GM12878 (cell line): ENCODE data around the gene TTLL6. TPM values are rescaled to one million over a fixed set of nuclear protein-coding genes. Genes with fewer than 3 reads are reported as not detected.

ENCODE experiments used
- ATAC-seq: fragments of 200-7000 bp; cut with Tn5 transposase; 3 replicates; pipeline ENCODE4 v1.9.1; 2020; ENCODE audit warnings: mild to moderate bottlenecking, moderate library complexity
- BruUV-seq: library from RNA; stranded (reverse); fragments of 400-500 nt; replicated peaks from 2 replicates; lab custom pipeline; 2021; lab: Mats Ljungman, UMichigan
- CTCF ChIA-PET: fragments of 300-600 bp; sonication (Branson Sonifier 250); formaldehyde crosslinking; extraction: SDS; loops from one replicate; lab custom pipeline; 2021; ENCODE audit warnings: inconsistent platforms; lab: Yijun Ruan, JAX
- POLR2A ChIA-PET: fragments of 350-600 bp; formaldehyde crosslinking; extraction: SDS; loops from one replicate; lab custom pipeline; 2021; ENCODE audit warnings: inconsistent platforms; lab: Charles Lee
- RAD21 ChIA-PET: fragments of 300-600 bp; sonication (Branson Sonifier 250); formaldehyde crosslinking; loops from one replicate; lab custom pipeline; 2023; ENCODE audit warnings: antibody characterized with exemption; ENCODE audit not compliant: unreplicated experiment; lab: Charles Lee
- SMC1A ChIA-PET: fragments of 300-600 bp; sonication (Branson Sonifier 250); formaldehyde crosslinking; loops from one replicate; lab custom pipeline; 2023; ENCODE audit not compliant: unreplicated experiment, uncharacterized antibody; lab: Charles Lee
- DNase-seq: peaks from one replicate; pipeline ENCODE4 v3.0.0-alpha.2; 2011; ENCODE audit warnings: low read depth, low spot score
- FAIRE-seq: peaks from 3 replicates; lab custom pipeline; 2011; peaks lifted over from hg19 to GRCh38; lab: Jason Lieb, UNC
- H2AFZ ChIP-seq: 2 replicates; pipeline ENCODE4 v1.6.0; 2011; ENCODE audit warnings: low read depth, low read length, control low read depth; ENCODE audit not compliant: control insufficient read depth
- H3K27ac ChIP-seq: 2 replicates; pipeline ENCODE4 v1.5.1; 2011; ENCODE audit warnings: control low read depth; ENCODE audit not compliant: control insufficient read depth, insufficient read depth
- H3K27me3 ChIP-seq, 2 experiments: replicated peaks in 1 of 2; 2 replicates each; pipeline versions ENCODE4 v1.6.0 to v1.6.1; 2011; ENCODE audit warnings: low read length in 1 of 2; ENCODE audit not compliant: control insufficient read depth in 2 of 2, insufficient read depth in 2 of 2
- H3K36me3 ChIP-seq, 2 experiments: 2 replicates each; pipeline ENCODE4 v1.5.1; 2011; ENCODE audit warnings: low read length in 1 of 2; ENCODE audit not compliant: control insufficient read depth in 2 of 2, insufficient read depth in 2 of 2
- H3K4me1 ChIP-seq: 2 replicates; pipeline ENCODE4 v1.6.1; 2011; ENCODE audit warnings: mild to moderate bottlenecking, low read length, moderate library complexity, mixed read lengths; ENCODE audit not compliant: control insufficient read depth, insufficient read depth
- H3K4me2 ChIP-seq: 2 replicates; pipeline ENCODE4 v1.6.0; 2011; ENCODE audit warnings: control low read depth; ENCODE audit not compliant: control insufficient read depth, insufficient read depth
- H3K4me3 ChIP-seq: fragments of 200-600 bp; sonication (generic); 2 replicates; pipeline ENCODE4 v1.5.1; 2016
- H3K79me2 ChIP-seq: 2 replicates; pipeline ENCODE4 v1.6.0; 2011; ENCODE audit warnings: low read length; ENCODE audit not compliant: control insufficient read depth, insufficient read depth
- H3K9ac ChIP-seq: 2 replicates; pipeline ENCODE4 v1.8.0; 2011; ENCODE audit warnings: low read length, control low read depth, mixed read lengths; ENCODE audit not compliant: control insufficient read depth, insufficient read depth
- H3K9me3 ChIP-seq: replicated peaks from 3 replicates; pipeline ENCODE4 v1.5.1; 2011; ENCODE audit warnings: mild to moderate bottlenecking, low read length; ENCODE audit not compliant: control insufficient read depth, insufficient read depth
- H4K20me1 ChIP-seq: 2 replicates; pipeline ENCODE4 v1.6.0; 2011; ENCODE audit not compliant: control insufficient read depth, insufficient read depth
- BHLHE40 ChIP-seq, 2 experiments: fragments of 450-650 bp in 1 of 2; IDR thresholded peaks; 2 replicates each; pipeline ENCODE4 v1.6.1; 2011 to 2017; ENCODE audit warnings: low read depth in 2 of 2, borderline replicate concordance in 1 of 2, improper control_type of control experiment in 1 of 2, low read length in 1 of 2, mild to moderate bottlenecking in 1 of 2
- JUNB ChIP-seq: IDR thresholded peaks from 2 replicates; pipeline ENCODE4 v1.6.1; 2016; ENCODE audit warnings: antibody characterized with exemption, mild to moderate bottlenecking
- JUND ChIP-seq: IDR thresholded peaks from 2 replicates; pipeline ENCODE4 v1.6.1; 2012; ENCODE audit warnings: low read depth, mild to moderate bottlenecking, low read length, improper control_type of control experiment, moderate library complexity
- POU2F2 ChIP-seq: IDR thresholded peaks from 3 replicates; pipeline ENCODE4 v1.6.1; 2011; ENCODE audit warnings: low read depth, mild to moderate bottlenecking, low read length, borderline replicate concordance
- YBX1 ChIP-seq: fragments of 450-650 bp; IDR thresholded peaks from 2 replicates; pipeline ENCODE4 v1.6.1; 2016; ENCODE audit warnings: antibody characterized with exemption
- WGBS: methylation state at CpG from one replicate; pipeline ENCODE4 v1.1.6; 2016; ENCODE audit warnings: low lambda C conversion rate; ENCODE audit not compliant: insufficient replicate concordance, insufficient coverage; ENCODE audit errors: missing lambda C conversion rate; 5-methylcytosine and 5-hydroxymethylcytosine counted together
- in situ Hi-C: fragments of 300-500 bp; cut with MboI; formaldehyde crosslinking; loops from 9 replicates; pipeline ENCODE4 v1.14.3; 2018; ENCODE audit warnings: mixed read lengths
- intact Hi-C: fragments of 100-400 bp; cut with micrococcal nuclease; formaldehyde crosslinking; loops from one replicate; pipeline ENCODE4 v1.14.2; 2022; ENCODE audit not compliant: unreplicated experiment
- polyA plus RNA-seq, 11 experiments: library from polyadenylated mRNA; depleted of rRNA in 4 of 11; unstranded in 6 of 11; stranded (reverse) in 5 of 11; fragments of >200 nt; fragmentation: Nextera tagmentation in 4 of 11; fragmentation: Illumina TruSeq in 1 of 11; extraction: Ambion mirVana in 4 of 11; extraction: Trizol in 1 of 11; gene quantifications; 1 replicate in 1 of 11; 2 replicates in 10 of 11; pipeline versions ENCODE4 v1.2.1 to v1.2.3, GENCODE V29; 2011 to 2016; ENCODE audit warnings: inconsistent platforms in 2 of 11, missing spikeins in 2 of 11, low read depth in 1 of 11
- total RNA-seq, 4 experiments: library from RNA; depleted of rRNA in 3 of 4; stranded (reverse); fragments of >200 nt in 3 of 4; fragmentation: Illumina TruSeq in 1 of 4; extraction: Trizol in 1 of 4; gene quantifications; 2 replicates each; pipeline versions ENCODE4 v1.2.1 to v1.2.3, GENCODE V29; 2013 to 2021
- TF ChIP-seq, protein P1 (sequence below): fragments of 450-650 bp; formaldehyde crosslinking; IDR thresholded peaks from 2 replicates; pipeline ENCODE4 v1.5.0; 2022; ENCODE audit warnings: mild to moderate bottlenecking, missing genetic modification characterization
- TF ChIP-seq, protein P2 (sequence below): fragments of 450-650 bp; formaldehyde crosslinking; IDR thresholded peaks from 2 replicates; pipeline ENCODE4 v1.4.0; 2022; ENCODE audit warnings: mild to moderate bottlenecking, moderate library complexity

TTLL6 gene
- total and polyA plus RNA-seq, 10 of the 15 experiments (the other 5 are each of a cell fraction or from before 2014, with no cell fraction given), result 0.06 to 0.36 (median 0.13) TPM; not detected in 4

- TF ChIP-seq, protein P1, sequence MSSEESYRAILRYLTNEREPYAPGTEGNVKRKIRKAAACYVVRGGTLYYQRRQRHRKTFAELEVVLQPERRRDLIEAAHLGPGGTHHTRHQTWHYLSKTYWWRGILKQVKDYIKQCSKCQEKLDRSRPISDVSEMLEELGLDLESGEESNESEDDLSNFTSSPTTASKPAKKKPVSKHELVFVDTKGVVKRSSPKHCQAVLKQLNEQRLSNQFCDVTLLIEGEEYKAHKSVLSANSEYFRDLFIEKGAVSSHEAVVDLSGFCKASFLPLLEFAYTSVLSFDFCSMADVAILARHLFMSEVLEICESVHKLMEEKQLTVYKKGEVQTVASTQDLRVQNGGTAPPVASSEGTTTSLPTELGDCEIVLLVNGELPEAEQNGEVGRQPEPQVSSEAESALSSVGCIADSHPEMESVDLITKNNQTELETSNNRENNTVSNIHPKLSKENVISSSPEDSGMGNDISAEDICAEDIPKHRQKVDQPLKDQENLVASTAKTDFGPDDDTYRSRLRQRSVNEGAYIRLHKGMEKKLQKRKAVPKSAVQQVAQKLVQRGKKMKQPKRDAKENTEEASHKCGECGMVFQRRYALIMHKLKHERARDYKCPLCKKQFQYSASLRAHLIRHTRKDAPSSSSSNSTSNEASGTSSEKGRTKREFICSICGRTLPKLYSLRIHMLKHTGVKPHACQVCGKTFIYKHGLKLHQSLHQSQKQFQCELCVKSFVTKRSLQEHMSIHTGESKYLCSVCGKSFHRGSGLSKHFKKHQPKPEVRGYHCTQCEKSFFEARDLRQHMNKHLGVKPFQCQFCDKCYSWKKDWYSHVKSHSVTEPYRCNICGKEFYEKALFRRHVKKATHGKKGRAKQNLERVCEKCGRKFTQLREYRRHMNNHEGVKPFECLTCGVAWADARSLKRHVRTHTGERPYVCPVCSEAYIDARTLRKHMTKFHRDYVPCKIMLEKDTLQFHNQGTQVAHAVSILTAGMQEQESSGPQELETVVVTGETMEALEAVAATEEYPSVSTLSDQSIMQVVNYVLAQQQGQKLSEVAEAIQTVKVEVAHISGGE, result no peak
- TF ChIP-seq JUNB (peak; percentile 82), JUND (peak; percentile 43; the same call in 1 of the 2 replicates), POU2F2 (0 out of 3 replicates have a peak, but pooled peaks have one; percentile 46)
Measured at GRCh38 chr17:48841395-48841831, 24.4 kb upstream of the TTLL6 start (continued).

DNA sequence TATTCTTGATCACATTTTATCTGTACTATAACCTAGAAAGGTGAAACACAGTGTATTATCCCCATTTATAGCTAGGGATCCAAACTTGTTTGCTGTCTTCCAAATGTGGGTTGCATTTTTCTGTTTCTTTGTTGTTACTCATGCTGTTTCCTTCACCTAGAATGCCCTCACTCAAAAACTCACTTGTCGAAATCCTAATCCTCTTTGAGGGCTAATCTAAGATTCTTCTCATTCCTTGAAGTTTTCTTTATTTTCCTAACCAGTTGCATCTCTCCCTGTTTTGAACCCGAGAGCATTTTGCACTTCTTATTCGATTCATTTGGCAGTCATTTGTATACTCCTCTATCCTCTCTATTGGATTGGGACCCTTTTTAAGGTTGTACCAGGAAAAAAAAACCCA, 23.4 kb upstream of the TTLL6 start:
- Histone ChIP-seq H3K27me3 (no peaks in the 10 kb centered on the region), H2AFZ (no peak overlapping the region), H3K79me2 (peaks cover 28% of the 10 kb centered on the region), H3K4me2 (peak overlapping the region; percentile 58), H3K9ac (no peak overlapping the region), H3K9me3 (no peaks in the 10 kb centered on the region; the same call in 2 of the 3 replicates), H4K20me1 (no peaks in the 10 kb centered on the region), H3K4me3 (0 out of 2 replicates have a peak overlapping the region, but pooled peaks have one; percentile 40), H3K27ac (peak overlapping the region; percentile 60), H3K4me1 (peaks cover 43% of the 10 kb centered on the region), H3K36me3 (peaks cover 0 to 14% of the 10 kb centered on the region in 2 experiments; a peak in 2 of 4 replicates)
- ChIA-PET CTCF (interaction anchor here (1.6 to 15.9 kb wide), 4 partner anchors 11 to 44 kb away, joined by 5 to 132 read pairs (median 22); partner anchors contain the start of gene TTLL6), RAD21 (interaction anchor here (0.9 to 1.9 kb wide), 5 partner anchors 9 to 354 kb away, joined by 3 to 15 read pairs (median 5); no protein-coding TSS in a partner anchor), SMC1A (interaction anchor here (1.1 to 4.3 kb wide), 11 partner anchors 8 to 38 kb away, joined by 3 to 29 read pairs (median 4); partner anchors contain the start of gene TTLL6), POLR2A (interaction anchor here (2.1 kb wide), 1 partner anchor 9 kb away, joined by 9 read pairs; no protein-coding TSS in a partner anchor)
- ATAC-seq, result no peak
- in situ Hi-C loops (no loop called here), intact Hi-C loops (no loop called here)
- WGBS, result 91% methylated on average over 3 of the region's 3 CpGs
- TF ChIP-seq, protein P2, sequence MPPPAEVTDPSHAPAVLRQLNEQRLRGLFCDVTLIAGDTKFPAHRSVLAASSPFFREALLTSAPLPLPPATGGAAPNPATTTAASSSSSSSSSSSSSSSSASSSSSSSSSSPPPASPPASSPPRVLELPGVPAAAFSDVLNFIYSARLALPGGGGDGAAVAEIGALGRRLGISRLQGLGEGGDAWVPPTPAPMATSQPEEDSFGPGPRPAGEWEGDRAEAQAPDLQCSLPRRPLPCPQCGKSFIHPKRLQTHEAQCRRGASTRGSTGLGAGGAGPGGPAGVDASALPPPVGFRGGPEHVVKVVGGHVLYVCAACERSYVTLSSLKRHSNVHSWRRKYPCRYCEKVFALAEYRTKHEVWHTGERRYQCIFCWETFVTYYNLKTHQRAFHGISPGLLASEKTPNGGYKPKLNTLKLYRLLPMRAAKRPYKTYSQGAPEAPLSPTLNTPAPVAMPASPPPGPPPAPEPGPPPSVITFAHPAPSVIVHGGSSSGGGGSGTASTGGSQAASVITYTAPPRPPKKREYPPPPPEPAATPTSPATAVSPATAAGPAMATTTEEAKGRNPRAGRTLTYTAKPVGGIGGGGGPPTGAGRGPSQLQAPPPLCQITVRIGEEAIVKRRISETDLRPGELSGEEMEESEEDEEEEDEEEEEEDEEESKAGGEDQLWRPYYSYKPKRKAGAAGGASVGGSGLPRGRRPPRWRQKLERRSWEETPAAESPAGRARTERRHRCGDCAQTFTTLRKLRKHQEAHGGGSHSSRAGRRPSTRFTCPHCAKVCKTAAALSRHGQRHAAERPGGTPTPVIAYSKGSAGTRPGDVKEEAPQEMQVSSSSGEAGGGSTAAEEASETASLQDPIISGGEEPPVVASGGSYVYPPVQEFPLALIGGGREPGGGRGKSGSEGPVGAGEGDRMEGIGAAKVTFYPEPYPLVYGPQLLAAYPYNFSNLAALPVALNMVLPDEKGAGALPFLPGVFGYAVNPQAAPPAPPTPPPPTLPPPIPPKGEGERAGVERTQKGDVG (CRISPR knock-in tag), result no peak
- TF ChIP-seq BHLHE40 (IDR thresholded peaks at IDR 0.05; ENCODE audit: borderline replicate concordance in 1 of 2, low read depth in 2 of 2, low read length in 1 of 2) (no peak), YBX1 (no peak)
- BruUV-seq, result no TSS peak
- no peak for FAIRE-seq
- DNase-seq, result no peak
